Peyer's patch (tissue), 4 donors: ENCODE measurements around the gene NMT1.

Source experiments
- POLR2A ChIP-seq, 2 donors: fragments of 450-650 bp; IDR thresholded peaks; one replicate each; pipeline ENCODE4 v1.5.1; 2017; ENCODE audit warnings: antibody characterized with exemption in 2 of 2, mild to moderate bottlenecking in 2 of 2, moderate library complexity in 2 of 2
- TF ChIP-seq, protein P1 (sequence below), 6 experiments: fragments of 450-650 bp in 4 of 6; fragments of 200-600 bp in 2 of 6; sonication (generic) in 1 of 6; IDR thresholded peaks; one replicate each; pipeline ENCODE4 v1.5.1; 2017 to 2019; ENCODE audit warnings: antibody characterized with exemption in 6 of 6, mild to moderate bottlenecking in 3 of 6, moderate library complexity in 1 of 6

DNA sequence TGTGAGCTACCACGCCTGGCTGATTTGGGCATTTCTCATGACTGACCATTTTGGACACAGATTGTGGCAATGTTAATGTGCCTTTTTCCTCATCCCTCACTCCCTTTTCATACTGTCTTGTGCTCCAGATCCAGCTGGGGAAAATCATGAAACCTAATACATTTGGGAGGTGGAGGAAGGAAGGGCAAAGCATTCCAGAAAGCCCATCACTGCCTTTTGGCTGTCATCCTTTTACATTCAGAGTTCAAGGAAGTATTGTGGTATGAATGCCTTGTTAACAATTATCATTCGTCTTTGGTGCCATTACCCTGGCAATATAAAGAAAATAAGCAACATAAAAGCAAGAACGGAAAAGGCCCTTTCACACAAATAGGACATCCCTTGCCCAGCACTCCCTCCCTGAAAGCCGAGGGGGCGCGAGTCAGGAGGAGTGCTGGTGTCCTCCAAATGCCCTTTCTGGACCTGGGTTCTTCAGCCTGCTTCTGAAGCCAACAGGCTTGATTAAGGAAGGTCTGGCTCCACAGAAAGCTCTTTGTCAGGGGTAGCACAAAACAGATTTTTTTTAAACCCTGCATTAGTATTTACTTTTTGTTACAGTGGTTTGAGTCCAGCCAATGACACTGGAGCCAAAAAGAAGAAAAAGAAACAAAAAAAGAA, 20.1 kb downstream of the NMT1 start:
- TF ChIP-seq, protein P1, sequence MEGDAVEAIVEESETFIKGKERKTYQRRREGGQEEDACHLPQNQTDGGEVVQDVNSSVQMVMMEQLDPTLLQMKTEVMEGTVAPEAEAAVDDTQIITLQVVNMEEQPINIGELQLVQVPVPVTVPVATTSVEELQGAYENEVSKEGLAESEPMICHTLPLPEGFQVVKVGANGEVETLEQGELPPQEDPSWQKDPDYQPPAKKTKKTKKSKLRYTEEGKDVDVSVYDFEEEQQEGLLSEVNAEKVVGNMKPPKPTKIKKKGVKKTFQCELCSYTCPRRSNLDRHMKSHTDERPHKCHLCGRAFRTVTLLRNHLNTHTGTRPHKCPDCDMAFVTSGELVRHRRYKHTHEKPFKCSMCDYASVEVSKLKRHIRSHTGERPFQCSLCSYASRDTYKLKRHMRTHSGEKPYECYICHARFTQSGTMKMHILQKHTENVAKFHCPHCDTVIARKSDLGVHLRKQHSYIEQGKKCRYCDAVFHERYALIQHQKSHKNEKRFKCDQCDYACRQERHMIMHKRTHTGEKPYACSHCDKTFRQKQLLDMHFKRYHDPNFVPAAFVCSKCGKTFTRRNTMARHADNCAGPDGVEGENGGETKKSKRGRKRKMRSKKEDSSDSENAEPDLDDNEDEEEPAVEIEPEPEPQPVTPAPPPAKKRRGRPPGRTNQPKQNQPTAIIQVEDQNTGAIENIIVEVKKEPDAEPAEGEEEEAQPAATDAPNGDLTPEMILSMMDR (IDR thresholded peaks at IDR 0.05), result no peak
- TF ChIP-seq POLR2A (IDR thresholded peaks at IDR 0.05), result no peak
